Prostate gland (tissue), 2 donors: ENCODE results near the gene IDH3G.

Source experiments
- CTCF ChIP-seq, 4 experiments: fragments of 200-600 bp in 2 of 4; fragments of 450-650 bp in 2 of 4; sonication (generic) in 2 of 4; IDR thresholded peaks; 1 replicate in 3 of 4; 2 replicates in 1 of 4; pipeline ENCODE4 v1.5.1; 2016 to 2019; ENCODE audit warnings: antibody characterized with exemption in 4 of 4, mild to moderate bottlenecking in 2 of 4, moderate library complexity in 2 of 4
- POLR2A ChIP-seq: fragments of 450-650 bp; IDR thresholded peaks from one replicate; pipeline ENCODE4 v1.6.1; 2016; ENCODE audit warnings: antibody characterized with exemption, mild to moderate bottlenecking
- POLR2AphosphoS5 ChIP-seq: sonication (generic); formaldehyde crosslinking; IDR thresholded peaks from one replicate; pipeline ENCODE4 v1.6.1; 2017; ENCODE audit warnings: antibody characterized with exemption

- no peak for TF ChIP-seq CTCF (IDR thresholded peaks at IDR 0.05)
- no peak for TF ChIP-seq POLR2A
- no peak for TF ChIP-seq POLR2AphosphoS5
Observed at GRCh38 chrX:153765138-153766079, 28.8 kb downstream of the IDH3G start.
